ENCODE results near the gene MAN1A2.
A peak's percentile ranks its signal among the peaks of the same experiment; 100 is the strongest.
"Not testable (repeated sequence)": the region's sequence is repeated elsewhere in the genome, so short reads cannot be mapped to it uniquely, and the experiment has no call there.

MAN1A2 gene

GRCh38 chr1:117367046-117368025 lies at the start of gene MAN1A2:
MAN1A2 (plus strand) TSS chr1:117367449; CDS start chr1:117368184, 735 bp downstream.
- DNase-seq = peak; percentile 76

GRCh38 chr1:117318011-117318410 lies 49.2 kb upstream of the MAN1A2 start:
- no peak for DNase-seq

GRCh38 chr1:117318426-117318825 lies 48.8 kb upstream of the MAN1A2 start:
- DNase-seq = no peak

- DNase-seq = no peak
Observed at GRCh38 chr1:117320515-117320914, 46.7 kb upstream of the MAN1A2 start.

GRCh38 chr1:117321680-117322609 lies 45.3 kb upstream of the MAN1A2 start:
- no peak for DNase-seq

- no peak for DNase-seq
Observed at GRCh38 chr1:117324357-117324756, 42.9 kb upstream of the MAN1A2 start.

- DNase-seq = not testable (repeated sequence)
Observed at GRCh38 chr1:117326035-117326434, 41.2 kb upstream of the MAN1A2 start.

- no peak for DNase-seq
Observed at GRCh38 chr1:117327011-117327410, 40.2 kb upstream of the MAN1A2 start.

GRCh38 chr1:117335376-117336086 lies 31.7 kb upstream of the MAN1A2 start:
- no peak for DNase-seq

GRCh38 chr1:117336088-117336817 lies 31.0 kb upstream of the MAN1A2 start:
- peak; percentile 7 for DNase-seq

- DNase-seq = peak; percentile 75
Observed at GRCh38 chr1:117339866-117340700, 27.2 kb upstream of the MAN1A2 start.

- DNase-seq = no peak
Observed at GRCh38 chr1:117341123-117341522, 26.1 kb upstream of the MAN1A2 start.

GRCh38 chr1:117342397-117342796 lies 24.9 kb upstream of the MAN1A2 start:
- DNase-seq = no peak

GRCh38 chr1:117346206-117346928 lies 20.9 kb upstream of the MAN1A2 start:
- peak; percentile 85 for DNase-seq

- no peak for DNase-seq
Observed at GRCh38 chr1:117347907-117348306, 19.3 kb upstream of the MAN1A2 start.

- not testable (repeated sequence) for DNase-seq
Observed at GRCh38 chr1:117352695-117353094, 14.6 kb upstream of the MAN1A2 start.

GRCh38 chr1:117357833-117358603 lies 9.2 kb upstream of the MAN1A2 start:
- not testable (repeated sequence) for DNase-seq

- DNase-seq = not testable (repeated sequence)
Observed at GRCh38 chr1:117358604-117358887, 8.7 kb upstream of the MAN1A2 start.

- no peak for DNase-seq
Observed at GRCh38 chr1:117359561-117360289, 7.5 kb upstream of the MAN1A2 start.

All from HCEC 1CT (cell line).